Activated CD4-positive, alpha-beta T cell treated with anti-CD3 and anti-CD28 coated beads, Interleukin-2, Interleukin-6, amounts not matched to agents 100 ng/mL and 50 ng/mL, durations not matched to agents 16 hours and 8 hours (primary cell): ENCODE results near the gene BMS1.
"Not testable (repeated sequence)": the region's sequence is repeated elsewhere in the genome, so short reads cannot be mapped to it uniquely, and the experiment has no call there.

Source experiments
- DNase-seq: peaks from one replicate; pipeline ENCODE4 v3.0.0-alpha.2; 2020

Gene BMS1

GRCh38 chr10:42790835-42791234, 8.2 kb downstream of the BMS1 start:
- no peak for DNase-seq

- no peak for DNase-seq
Observed at GRCh38 chr10:42795701-42796100, 13.1 kb downstream of the BMS1 start.

- peak; percentile 71 for DNase-seq
Observed at GRCh38 chr10:42801135-42801534, 18.5 kb downstream of the BMS1 start.

DNA sequence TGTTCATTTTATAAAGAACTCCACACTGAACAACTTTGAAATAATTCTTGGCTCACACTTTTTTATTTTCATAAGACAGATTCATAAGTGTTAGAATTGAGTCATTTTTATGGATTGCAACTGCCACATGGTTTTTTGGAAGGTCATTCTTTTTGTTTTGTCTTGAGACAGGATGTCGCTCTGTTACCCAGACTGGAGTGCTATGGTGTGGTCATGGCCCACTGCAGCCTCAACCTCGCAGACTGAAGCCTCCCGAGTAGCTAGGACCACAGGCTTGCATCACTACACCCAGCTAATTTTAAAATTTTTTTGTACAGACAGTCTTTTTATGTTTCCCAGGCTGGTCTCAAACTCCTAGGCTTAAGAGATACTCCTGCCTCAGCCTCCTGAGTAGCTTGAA, 20.3 kb downstream of the BMS1 start:
- DNase-seq = peak; percentile 9

DNA sequence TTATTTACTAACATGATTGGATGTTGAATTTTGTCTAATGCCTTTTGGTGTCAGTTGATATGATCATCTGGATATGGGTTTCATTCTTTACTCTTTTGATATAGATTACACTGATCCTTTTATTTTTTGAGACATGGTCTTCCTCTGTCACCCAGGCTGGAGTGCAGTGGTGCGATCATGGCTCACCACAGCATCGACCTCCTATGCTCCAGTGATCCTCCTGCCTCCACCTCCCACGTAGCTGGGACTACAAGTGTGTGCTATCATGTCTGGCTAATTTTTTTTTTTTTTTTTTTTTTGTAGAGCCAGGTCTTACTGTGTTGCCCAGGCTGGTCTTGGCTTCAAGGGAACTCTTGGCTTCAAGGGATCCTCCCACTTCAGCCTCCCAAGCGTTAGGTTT, 27.1 kb downstream of the BMS1 start:
- DNase-seq = no peak

- DNase-seq = no peak
Observed at GRCh38 chr10:42812028-42812427, 29.4 kb downstream of the BMS1 start.

DNA sequence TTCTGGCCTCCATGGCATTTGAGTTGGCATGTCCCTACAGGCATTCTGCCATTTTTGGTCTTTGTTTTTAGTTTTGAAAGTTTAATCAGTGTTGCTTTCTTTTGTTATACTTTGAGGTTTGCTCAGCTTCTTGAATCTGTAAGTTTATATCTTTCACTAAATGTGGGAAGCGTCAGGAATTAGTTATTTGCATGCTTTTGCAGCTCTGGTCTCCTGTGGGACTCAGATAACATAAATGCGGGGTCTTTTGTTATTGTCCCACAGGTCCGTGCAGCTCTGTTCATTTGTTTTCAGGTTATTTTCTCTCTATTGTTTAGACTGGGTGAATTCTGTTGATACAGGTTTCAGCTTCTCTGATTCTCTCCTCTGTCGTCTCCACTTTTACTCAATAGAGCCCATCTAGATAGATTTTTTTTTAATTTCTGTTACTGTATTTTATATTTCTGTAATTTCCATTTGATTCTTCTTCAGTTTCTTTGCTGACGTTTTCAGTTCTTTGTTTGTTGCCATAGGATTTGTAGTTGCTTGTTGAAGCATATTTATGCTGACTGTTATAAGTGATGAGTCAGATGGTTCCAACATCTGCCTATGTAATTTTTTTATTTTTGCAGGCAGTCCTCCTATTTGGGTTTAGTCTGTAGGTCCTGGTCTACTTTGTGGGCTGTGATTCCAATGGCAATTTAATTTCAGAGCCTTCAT, 31.5 kb downstream of the BMS1 start:
- DNase-seq = not testable (repeated sequence)

DNA sequence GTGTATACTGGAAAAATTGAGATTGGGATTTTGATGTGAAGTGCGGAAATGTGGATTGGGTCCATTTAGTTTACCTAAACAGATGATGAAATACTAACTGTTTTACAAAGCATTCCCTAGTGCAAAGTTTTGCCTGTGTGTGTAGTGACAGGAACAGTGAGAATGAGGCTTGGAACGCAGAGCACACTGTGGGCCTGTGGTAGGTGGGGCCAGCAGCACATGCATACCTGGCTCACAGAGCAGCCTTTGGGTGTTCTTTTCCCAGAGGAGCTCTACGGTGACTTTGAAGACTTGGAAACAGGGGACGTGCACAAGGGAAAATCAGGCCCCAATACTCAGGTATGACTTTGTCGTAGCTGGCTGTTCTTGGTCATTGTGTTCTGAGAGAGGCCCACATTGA, 33.7 kb downstream of the BMS1 start:
- DNase-seq = not testable (repeated sequence)

- no peak for DNase-seq
Observed at GRCh38 chr10:42816912-42817311, 34.3 kb downstream of the BMS1 start.

DNA sequence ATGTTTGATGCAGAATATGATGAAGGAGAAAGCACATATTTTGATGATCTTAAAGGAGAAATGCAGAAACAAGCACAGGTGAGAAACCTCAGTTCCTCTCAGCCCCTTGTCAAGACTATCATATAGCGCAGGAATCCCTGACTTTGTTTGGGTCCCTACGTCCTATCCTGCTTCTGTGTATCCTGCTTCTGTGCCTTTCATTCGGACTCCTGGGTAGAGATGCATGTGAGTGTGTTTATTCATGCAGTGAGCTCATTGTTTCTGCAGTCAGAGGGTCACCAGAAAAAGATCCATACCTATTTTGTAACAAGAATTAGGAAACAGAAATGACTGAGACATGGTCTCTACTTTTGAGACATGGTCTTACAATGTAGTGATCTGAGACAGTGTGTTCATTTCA, 34.8 kb downstream of the BMS1 start:
- not testable (repeated sequence) for DNase-seq

DNA sequence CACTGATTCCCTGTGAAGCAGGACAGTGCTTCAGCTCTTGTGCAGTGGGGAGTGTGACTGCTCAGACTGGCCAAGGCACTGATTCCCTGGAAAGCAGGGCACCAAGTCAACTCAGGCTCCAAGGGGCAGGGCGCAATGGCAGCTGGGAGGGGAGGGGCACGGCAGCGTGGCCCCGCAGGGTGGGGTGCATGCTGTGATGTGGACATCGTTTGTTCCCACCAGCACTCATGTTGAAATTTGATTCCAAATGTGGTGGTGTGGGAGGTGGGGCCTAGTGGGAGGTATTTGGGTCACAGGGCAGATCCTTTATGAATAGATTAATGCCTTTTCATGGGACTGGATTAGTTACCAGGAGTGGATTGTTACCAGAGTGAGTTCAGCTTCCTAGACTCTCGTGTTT, 44.2 kb downstream of the BMS1 start:
- not testable (repeated sequence) for DNase-seq

DNA sequence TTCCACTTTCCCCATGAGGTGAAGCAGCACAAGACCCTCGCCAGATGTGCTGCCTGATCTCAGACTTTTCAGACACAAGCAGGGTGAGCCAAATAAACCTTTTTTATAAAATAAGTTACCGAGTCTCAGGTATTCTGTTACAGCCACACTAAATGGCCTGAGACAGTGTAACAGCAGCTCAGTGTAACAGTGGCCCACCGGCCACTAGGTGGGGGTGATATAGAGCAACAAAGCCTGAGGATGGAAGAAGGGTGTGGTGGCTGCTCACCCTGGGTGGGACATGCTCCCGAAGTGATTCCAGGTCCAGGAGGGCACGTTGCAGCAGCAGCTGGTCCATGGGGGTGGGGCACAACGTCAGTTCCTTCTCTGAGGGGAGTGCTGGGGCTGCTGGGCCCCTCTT, 44.6 kb downstream of the BMS1 start:
- DNase-seq = no peak

GRCh38 chr10:42828391-42828790, 45.8 kb downstream of the BMS1 start:
- DNase-seq = not testable (repeated sequence)

DNA sequence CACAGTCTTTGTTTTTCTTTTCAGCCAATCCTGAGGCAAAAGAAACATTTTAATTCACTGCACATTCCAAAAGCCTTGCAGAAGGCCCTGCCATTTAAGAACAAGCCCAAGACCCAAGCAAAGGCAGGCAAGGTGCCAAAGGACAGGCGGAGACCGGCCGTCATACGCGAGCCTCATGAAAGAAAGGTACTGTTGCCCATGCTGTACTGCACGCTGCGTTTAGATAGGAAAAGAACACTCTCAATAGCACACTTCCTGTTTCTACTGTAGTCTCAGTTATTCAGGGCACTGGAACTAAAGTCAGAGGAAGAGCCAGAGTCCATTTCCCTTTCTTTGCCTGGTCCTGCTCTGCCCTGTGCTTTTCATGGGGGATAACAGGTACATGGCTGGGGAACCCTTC, 47.6 kb downstream of the BMS1 start:
- no peak for DNase-seq

DNA sequence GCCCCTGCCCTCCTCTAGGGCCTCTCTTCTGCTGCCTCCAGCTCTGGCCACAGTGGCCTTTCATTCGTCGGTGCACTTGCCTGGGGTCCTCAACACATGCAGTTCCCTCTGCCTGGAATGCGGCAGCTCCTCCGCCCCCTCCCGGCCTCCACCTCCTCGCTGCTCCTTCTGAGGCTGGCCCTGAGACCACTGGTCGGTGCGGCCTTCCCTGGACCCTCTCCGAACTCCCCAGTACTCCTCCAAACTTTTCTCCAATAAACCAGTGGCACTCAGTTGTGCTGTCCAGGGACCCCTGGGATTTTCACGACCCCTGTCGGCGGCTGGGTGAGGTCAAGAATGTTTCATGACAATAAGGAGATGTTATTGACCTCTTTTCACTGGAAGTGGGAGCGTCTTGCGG, 53.5 kb downstream of the BMS1 start:
- DNase-seq = no peak

- DNase-seq = no peak
Observed at GRCh38 chr10:42836771-42837468, 54.3 kb downstream of the BMS1 start.

GRCh38 chr10:42844810-42845209, 62.2 kb downstream of the BMS1 start:
- DNase-seq = not testable (repeated sequence)

- DNase-seq = not testable (repeated sequence)
Observed at GRCh38 chr10:42847261-42847660, 64.7 kb downstream of the BMS1 start.

DNA sequence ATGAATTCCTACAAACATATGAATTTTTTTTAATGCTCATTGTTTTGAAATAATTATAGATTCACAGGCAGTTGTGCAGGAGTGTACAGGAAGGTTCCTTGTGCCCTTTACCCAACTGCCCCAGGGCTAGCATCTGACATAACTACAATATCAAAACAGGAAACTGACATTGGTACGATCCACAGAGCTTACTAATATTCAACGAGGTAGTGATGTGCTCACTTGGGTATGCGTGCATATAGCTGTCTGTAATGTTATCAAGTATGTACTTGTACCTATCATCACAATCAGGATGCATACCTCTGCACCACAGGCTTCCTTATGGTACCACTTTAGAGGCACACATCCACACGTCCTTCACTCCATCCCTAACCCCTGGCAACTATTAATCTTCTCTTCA, 68.3 kb downstream of the BMS1 start:
- no peak for DNase-seq

DNA sequence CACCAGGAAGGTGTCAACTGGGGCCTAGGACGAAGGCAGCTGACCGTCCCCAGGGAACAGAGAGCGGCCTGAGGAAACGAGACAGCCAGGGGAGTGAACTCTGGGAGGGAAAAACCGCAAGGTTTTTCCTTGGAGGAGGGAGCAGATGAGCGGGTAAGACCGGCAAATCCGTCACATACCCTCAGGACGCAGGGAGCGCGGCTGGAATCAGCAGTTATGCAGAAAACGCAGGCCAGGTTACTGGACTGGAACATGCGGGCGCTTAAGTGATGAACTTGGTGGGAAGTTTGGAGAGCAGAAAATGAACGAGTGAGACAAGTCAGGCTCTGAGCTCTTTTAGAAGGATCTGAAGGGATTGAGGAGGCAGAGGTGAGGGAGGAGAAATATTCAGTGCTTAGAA, 76.7 kb downstream of the BMS1 start:
- DNase-seq = no peak

DNA sequence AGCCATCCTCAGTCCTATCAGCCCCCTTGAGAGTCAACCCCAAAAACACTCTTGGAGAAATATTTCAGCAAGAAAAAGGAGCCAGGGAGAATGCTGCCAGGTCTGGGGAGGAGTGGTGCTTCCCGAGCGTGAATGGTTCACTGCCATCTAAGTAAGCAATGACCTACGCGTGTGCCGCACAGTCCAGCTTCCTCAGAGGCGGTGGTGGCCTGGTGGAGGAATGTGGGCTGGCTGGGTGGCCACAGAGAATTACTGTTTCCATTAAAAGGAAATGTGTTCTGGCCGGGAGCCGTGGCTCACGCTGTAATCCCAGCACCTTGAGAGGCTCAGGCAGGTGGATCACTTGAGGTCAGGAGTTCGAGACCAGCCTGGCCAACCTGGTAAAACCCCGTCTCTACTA, 77.4 kb downstream of the BMS1 start:
- DNase-seq = not testable (repeated sequence)

GRCh38 chr10:42862801-42863200, 80.2 kb downstream of the BMS1 start:
- DNase-seq = not testable (repeated sequence)

- no peak for DNase-seq
Observed at GRCh38 chr10:42864575-42864974, 82.0 kb downstream of the BMS1 start.

DNA sequence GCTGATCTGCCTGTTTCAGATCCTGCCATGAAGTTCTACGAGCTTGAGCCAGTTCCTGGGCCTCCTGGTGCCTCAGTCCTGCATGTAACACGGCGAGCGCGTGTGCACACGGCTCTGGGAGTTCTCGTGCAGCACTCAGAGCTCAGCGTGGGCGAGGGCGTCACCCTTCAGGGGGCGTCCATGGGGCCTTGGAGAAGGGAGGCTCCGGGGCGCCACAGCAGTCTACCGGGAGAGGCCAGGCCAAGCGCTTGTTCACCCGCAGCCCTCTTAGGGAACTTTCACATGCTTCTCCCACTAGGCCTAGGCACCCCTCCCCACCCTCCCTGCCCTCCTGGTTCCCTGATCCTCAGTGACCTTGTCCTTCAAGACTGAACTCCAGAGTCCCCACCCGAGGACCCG, 83.1 kb downstream of the BMS1 start:
- no peak for DNase-seq
